Measurements from ENCODE around the gene GALNT9.

Gene GALNT9

GRCh38 chr12:132292328-132293319, 36.8 kb downstream of the GALNT9 start:
- no peak for FAIRE-seq

- no peak for FAIRE-seq
These were observed 37.8 kb downstream of the GALNT9 start for GRCh38 chr12:132291402-132292175.

- FAIRE-seq, result no peak
These were observed 39.2 kb downstream of the GALNT9 start for GRCh38 chr12:132290203-132290540.

GRCh38 chr12:132289356-132290202, 39.8 kb downstream of the GALNT9 start:
- no peak for FAIRE-seq

DNA sequence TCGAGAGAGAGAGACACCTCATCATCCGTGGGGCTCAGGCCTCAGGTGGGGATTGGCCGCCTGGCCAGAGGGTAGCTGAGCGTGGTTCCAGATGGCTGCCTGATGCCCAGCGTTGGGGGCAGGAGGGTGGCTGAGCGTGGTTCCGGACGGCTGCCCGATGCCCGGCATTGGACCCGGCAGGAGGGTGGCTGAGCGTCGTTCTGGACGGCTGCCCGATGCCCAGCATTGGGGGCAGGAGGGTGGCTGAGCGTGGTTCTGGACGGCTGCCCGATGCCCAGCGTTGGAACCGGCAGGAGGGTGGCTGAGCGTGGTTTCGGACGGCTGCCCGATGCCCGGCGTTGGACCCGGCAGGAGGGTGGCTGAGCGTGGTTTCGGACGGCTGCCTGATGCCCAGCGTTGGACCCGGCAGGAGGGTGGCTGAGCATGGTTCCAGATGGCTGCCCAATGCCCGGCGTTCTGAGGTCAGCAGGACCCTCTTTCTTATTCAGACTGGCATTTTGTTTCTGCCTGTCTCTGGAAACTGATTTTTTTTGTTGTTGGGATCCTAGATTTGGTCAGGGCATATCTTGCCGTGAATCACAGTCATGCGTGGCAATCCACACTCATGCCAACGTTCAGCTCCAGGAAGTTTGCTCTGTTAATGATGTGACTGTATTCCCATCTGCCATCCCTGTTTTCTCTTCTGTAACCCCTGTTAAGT, 40.7 kb downstream of the GALNT9 start:
- FAIRE-seq, result no peak

DNA sequence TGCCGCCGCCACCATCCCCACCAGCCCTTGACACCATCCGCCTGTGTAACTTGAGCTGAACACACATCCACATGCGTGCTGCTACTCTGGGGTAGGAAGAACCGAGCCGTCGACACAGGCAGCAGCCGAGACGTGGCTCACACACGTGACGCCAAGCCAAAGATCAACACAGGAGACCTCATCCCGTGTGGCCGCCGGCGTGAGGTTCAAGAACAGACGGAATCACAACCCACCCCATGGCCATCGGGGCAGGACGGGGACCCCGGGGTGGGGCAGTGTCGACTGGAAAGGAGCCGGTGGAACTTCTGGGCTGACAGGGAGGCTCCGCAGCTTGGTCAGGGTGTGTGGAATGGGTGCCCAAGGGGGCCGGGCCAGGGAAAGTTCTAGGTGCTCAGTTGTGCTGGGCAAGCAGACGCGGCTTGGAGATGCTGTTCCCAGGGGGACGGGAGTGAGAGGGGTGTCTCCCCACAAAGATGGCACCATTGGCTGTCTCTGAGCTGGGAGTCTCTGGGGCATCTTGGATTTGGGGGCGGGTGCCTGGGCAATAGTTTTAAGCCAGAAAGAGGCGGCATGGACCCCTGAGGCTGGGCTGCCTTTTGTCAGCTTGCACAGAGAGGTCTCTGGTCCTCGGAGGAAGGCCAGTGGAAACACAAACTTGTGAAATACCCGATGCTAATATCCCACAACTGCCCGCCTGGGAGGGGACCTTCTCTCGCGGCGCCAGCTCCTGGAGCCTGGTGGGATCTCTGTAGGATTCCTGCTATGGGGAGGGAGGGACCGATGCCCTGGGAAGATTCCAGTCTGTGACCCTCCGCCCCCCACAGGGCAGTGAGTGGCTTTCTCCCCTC, 41.8 kb downstream of the GALNT9 start:
- no peak for FAIRE-seq

DNA sequence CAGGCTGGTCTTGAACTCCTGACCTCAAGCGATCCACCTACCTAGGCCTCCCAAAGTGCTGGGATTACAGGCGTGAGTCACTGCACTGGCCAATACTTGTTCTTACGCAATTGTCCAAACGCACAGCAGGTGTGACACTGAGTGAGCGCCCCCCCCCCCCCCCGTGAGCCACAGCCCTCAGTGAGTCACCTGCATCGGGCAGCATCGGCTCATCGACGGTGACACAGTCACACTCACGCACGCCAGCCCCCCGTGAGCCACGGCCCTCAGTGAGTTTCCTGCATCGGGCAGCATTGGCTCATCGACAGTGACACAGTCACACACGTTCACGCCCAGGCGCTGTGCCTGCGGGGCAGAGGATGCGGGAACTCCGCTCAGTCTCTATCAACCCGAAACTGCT, 42.5 kb downstream of the GALNT9 start:
- FAIRE-seq, result no peak

- no peak for FAIRE-seq
These were observed 43.3 kb downstream of the GALNT9 start for GRCh38 chr12:132285991-132286681.

- FAIRE-seq, result no peak
These were observed 44.3 kb downstream of the GALNT9 start for GRCh38 chr12:132284827-132285741.

DNA sequence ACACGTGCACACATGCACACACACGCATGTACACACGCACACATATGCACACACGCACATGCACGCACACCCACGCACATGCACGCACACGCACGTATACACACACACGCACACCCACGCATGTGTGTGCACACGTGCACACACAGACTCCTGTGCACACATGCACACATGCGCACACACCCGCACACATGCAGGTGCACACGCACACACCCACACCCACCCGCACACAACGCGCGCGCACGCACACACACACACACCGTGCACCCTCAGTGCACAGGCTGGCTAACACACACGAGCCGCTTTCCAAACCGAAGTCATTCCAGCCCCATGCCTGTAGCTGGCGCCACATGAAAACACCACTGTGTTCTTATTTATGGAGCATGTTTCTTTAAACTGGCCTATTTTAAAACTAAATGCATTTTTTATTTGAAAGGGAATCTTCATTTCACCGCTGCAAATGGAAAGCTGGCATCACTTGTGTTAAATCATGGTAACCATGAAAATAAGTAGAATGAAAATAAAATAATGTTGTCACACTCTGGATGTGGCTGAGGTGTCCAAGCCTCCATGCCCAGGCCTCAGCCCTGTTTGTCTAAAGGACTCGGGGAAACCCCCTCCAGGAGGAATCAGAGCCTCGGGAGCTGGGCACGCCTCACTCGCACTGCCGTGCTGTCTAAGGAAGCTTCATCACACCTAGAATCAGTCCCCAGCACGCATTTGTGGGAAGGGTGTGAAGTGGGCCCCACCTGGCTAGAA, 45.1 kb downstream of the GALNT9 start:
- no peak for FAIRE-seq

DNA sequence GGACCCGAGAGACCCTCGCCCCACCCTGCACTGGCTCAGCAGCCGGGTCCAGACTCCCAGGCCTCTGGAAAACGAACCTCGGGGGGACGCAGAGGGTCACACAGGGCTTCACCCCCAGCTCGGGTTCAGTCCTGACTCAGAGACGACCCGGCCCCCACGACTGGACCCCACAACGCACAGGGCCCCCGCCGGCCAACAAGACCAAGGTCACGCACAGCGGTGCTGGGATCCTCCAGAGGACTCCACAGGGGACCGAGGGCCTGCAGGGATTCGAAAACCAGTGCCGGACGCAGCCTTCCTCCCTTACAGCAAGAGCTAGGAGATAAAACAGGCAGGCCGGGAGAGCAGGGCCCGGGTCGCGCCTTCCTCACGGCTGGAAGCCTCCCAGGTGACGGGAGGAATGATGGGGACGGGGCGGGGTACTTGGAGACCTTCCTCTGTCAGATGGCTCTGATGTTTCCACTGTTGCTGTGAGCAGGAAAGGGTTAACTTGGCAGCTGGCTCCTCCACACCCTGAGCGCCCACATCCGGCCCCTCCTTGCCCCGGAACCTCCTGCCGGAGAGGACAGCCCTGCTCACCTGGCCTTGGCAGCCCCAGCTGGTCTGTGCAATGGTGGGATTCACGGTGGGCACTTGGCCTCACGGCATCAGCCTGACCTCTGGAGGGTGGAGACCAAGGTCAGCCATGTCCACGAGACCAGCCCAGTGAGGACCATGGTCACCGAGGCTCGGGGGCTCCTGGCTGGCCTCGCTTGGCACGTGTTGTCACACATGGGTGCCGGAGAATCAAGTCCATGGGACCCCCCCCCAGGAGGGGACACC, 46.2 kb downstream of the GALNT9 start:
- no peak for FAIRE-seq

DNA sequence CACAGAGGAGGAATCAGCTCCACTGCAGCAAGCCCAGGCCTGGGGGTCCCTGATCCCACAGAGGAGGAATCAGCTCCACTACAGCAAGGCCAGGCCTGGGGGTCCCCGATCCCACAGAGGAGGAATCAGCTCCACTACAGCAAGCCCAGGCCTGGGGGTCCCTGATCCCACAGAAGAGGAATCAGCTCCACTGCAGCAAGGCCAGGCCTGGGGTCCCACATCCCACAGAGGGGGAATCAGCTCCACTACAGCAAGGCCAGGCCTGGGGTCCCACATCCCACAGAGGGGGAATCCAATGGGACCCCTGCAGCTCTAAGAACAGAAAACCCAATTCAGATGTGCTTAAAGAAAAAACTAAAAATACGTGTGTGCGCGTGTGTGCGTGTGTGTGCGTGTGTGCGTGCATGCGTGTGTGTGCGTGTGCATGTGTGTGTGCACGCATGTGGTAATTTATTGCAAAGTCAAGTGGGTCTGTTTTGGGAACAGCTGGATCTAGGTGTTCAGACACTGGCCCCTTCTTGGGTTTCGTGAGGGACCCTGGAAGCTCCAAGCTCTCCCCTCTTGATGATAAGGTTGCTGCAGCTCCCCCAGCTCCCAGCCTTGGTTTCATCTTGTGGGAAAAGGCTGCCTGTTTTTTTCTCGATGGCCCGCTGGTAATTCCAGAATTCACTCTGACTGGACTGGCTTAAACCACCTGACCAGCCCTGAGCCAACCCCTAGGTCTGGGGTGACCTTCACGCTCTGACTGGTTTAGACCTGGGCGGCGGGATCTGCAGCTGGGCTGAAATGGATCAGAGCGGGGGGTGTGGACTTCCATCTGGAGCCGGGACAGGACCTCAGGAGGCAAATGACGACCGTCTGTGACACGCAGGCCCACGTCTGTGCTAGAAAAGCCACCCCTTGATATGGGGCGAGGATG, 47.1 kb downstream of the GALNT9 start:
- no peak for FAIRE-seq

DNA sequence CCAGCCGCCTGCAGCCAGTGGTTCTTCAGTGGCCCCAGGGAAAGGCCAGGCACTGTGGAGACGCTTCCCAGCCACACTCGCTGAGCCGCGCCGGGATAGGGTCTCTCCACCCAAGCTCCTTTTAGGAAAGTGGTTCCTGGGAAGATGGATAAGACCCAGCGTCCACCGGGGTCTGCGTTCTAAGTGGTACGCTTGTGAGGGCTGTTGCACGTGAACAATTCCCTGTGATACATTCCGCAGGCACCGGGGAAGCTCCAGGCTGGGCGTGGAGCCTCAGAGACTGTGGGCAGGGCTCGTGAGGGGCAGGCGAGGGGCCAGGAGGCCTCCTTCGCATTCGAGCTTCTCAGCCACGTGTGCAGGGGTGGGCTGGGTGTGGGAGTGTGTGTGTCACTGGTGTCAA, 48.4 kb downstream of the GALNT9 start:
- no peak for FAIRE-seq

GRCh38 chr12:132280406-132280805, 49.0 kb downstream of the GALNT9 start:
- no peak for FAIRE-seq

DNA sequence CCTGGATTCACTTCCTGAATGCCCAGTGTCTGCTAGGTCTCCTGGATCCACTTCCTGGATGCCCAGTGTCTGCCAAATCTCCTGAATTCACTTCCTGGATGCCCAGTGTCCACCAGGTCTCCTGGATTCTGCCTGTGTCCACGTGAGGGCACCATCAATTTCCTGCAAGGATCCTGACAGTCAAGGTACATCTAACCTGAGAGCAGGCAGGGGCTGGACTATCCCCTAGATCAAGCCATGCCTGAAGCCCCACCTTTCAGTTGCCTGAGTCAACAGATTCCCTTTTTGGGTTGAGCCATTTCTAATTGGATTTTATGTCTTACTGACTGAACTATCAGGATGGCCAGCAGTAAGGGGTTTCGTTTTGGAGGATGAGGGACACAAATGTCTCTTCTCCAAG, 49.5 kb downstream of the GALNT9 start:
- no peak for FAIRE-seq

DNA sequence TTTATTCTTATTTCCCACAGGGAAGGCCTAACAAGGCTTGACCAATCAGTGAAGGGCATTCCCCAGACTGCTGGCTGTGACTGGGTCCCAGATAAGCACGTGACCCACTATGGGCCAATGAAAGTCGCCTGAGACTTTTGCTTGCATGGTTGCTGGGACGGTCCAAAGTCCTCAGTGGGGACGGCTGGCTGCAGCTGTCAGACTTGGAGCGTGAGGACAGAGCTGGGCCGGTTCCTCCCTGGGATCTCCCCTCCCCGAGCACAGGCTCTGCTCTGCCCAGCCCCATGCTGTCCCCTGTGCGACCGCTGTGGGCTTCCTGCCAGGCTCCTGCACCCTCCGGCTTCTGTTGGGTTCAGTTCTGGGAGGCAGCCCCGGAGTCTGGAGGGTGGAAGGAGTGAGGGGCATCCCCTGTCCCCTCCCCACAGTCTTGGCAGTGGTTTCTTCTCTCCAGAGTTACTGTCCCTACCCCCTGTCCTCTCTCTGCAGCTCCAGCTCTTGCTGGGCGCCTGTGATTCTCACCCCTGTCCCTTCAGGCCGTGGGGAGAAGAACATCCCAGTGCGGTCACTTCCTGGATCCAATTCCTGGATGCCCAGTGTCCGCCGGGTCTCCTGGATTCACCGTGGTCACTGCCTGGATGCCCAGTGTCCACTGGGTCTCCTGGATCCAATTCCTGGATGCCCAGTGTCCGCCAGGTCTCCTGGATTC, 50.1 kb downstream of the GALNT9 start:
- no peak for FAIRE-seq
